ENCODE measurements around the gene BMP5.

BMP5 gene

DNA sequence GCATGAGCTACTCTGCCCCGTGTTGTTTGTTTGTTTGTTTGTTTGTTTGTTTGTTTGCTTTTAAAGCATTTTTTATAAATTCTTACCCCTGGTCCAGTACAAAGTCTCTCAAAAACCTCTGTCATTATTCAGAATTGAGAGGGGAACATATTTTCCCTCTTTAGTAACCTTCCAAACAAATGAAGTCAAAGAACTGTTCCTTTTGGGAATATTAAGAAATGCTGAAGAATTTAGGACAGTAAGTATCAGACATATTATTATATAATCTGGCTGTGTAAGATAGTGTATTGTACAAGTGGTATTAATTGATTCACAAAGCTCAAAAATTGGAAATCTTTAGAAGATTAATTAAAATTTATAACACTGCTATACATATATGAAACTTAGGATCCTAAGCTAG, 54.7 kb downstream of the BMP5 start:
- Histone ChIP-seq H4K20me1 (ENCODE audit: insufficient read depth, low read length, poor library complexity, severe bottlenecking) (no peaks in the 10 kb centered on the region), H3F3A (ENCODE audit: low read depth) (no peaks in the 10 kb centered on the region), H3K27me3 (ENCODE audit: insufficient read depth, low read length, poor library complexity, severe bottlenecking) (no peaks in the 10 kb centered on the region), H3K4me1 (ENCODE audit: insufficient read depth, low read length, poor library complexity, severe bottlenecking) (no peaks in the 10 kb centered on the region), H3K4me3 (ENCODE audit: low read length, poor library complexity, severe bottlenecking) (no peak overlapping the region), H3K36me3 (ENCODE audit: insufficient read depth, low read length) (no peaks in the 10 kb centered on the region), H2AFZ (ENCODE audit: low read length) (no peak overlapping the region), H3K9me3 (ENCODE audit: insufficient read depth, low read depth, low read length) (no peaks in the 10 kb centered on the region), H3K9me2 (replicated peaks; ENCODE audit: low read depth, low read length) (no peaks in the 10 kb centered on the region), H3K4me2 (ENCODE audit: low read depth, low read length, poor library complexity, severe bottlenecking) (no peak overlapping the region), H3K79me2 (ENCODE audit: insufficient read depth, low read length) (no peaks in the 10 kb centered on the region), H3K9ac (ENCODE audit: low read depth, low read length, poor library complexity, severe bottlenecking) (no peak overlapping the region)
- no peak for TF ChIP-seq EZH2phosphoT487 (IDR thresholded peaks at IDR 0.05; ENCODE audit: borderline replicate concordance)
- TF ChIP-seq, protein P1, sequence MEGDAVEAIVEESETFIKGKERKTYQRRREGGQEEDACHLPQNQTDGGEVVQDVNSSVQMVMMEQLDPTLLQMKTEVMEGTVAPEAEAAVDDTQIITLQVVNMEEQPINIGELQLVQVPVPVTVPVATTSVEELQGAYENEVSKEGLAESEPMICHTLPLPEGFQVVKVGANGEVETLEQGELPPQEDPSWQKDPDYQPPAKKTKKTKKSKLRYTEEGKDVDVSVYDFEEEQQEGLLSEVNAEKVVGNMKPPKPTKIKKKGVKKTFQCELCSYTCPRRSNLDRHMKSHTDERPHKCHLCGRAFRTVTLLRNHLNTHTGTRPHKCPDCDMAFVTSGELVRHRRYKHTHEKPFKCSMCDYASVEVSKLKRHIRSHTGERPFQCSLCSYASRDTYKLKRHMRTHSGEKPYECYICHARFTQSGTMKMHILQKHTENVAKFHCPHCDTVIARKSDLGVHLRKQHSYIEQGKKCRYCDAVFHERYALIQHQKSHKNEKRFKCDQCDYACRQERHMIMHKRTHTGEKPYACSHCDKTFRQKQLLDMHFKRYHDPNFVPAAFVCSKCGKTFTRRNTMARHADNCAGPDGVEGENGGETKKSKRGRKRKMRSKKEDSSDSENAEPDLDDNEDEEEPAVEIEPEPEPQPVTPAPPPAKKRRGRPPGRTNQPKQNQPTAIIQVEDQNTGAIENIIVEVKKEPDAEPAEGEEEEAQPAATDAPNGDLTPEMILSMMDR (conservative IDR thresholded peaks at IDR 0.05; ENCODE audit: low read length), result no peak

GRCh38 chr6:55819811-55820210, 55.6 kb downstream of the BMP5 start:
- H3K4me2 ChIP-seq (ENCODE audit: low read depth, low read length, poor library complexity, severe bottlenecking), result no peak overlapping the region
- H3K4me3 ChIP-seq (ENCODE audit: low read length, poor library complexity, severe bottlenecking), result no peak overlapping the region
- no peaks in the 10 kb centered on the region for H3K9me2 ChIP-seq (replicated peaks; ENCODE audit: low read depth, low read length)
- H3K9me3 ChIP-seq (ENCODE audit: insufficient read depth, low read depth, low read length), result no peaks in the 10 kb centered on the region
- no peaks in the 10 kb centered on the region for H3F3A ChIP-seq (ENCODE audit: low read depth)
- H2AFZ ChIP-seq (ENCODE audit: low read length), result no peak overlapping the region
- H4K20me1 ChIP-seq (ENCODE audit: insufficient read depth, low read length, poor library complexity, severe bottlenecking), result no peaks in the 10 kb centered on the region
- no peaks in the 10 kb centered on the region for H3K4me1 ChIP-seq (ENCODE audit: insufficient read depth, low read length, poor library complexity, severe bottlenecking)
- H3K36me3 ChIP-seq (ENCODE audit: insufficient read depth, low read length), result no peaks in the 10 kb centered on the region
- no peaks in the 10 kb centered on the region for H3K79me2 ChIP-seq (ENCODE audit: insufficient read depth, low read length)
- no peak overlapping the region for H3K9ac ChIP-seq (ENCODE audit: low read depth, low read length, poor library complexity, severe bottlenecking)
- H3K27me3 ChIP-seq (ENCODE audit: insufficient read depth, low read length, poor library complexity, severe bottlenecking), result no peaks in the 10 kb centered on the region
- no peak for TF ChIP-seq EZH2phosphoT487 (IDR thresholded peaks at IDR 0.05; ENCODE audit: borderline replicate concordance)
- TF ChIP-seq, protein P1 (conservative IDR thresholded peaks at IDR 0.05; ENCODE audit: low read length), result no peak

GRCh38 chr6:55818482-55818881, 56.9 kb downstream of the BMP5 start:
- Histone ChIP-seq H3K79me2 (ENCODE audit: insufficient read depth, low read length) (no peaks in the 10 kb centered on the region), H3K27me3 (ENCODE audit: insufficient read depth, low read length, poor library complexity, severe bottlenecking) (no peaks in the 10 kb centered on the region), H3K9me2 (replicated peaks; ENCODE audit: low read depth, low read length) (no peaks in the 10 kb centered on the region), H3K4me3 (ENCODE audit: low read length, poor library complexity, severe bottlenecking) (no peak overlapping the region), H3K9me3 (ENCODE audit: insufficient read depth, low read depth, low read length) (no peaks in the 10 kb centered on the region), H2AFZ (ENCODE audit: low read length) (no peak overlapping the region), H3K9ac (ENCODE audit: low read depth, low read length, poor library complexity, severe bottlenecking) (no peak overlapping the region), H3F3A (ENCODE audit: low read depth) (no peaks in the 10 kb centered on the region), H3K4me2 (ENCODE audit: low read depth, low read length, poor library complexity, severe bottlenecking) (no peak overlapping the region), H3K36me3 (ENCODE audit: insufficient read depth, low read length) (no peaks in the 10 kb centered on the region), H3K4me1 (ENCODE audit: insufficient read depth, low read length, poor library complexity, severe bottlenecking) (no peaks in the 10 kb centered on the region), H4K20me1 (ENCODE audit: insufficient read depth, low read length, poor library complexity, severe bottlenecking) (no peaks in the 10 kb centered on the region)
- TF ChIP-seq EZH2phosphoT487 (IDR thresholded peaks at IDR 0.05; ENCODE audit: borderline replicate concordance), result no peak
- TF ChIP-seq, protein P1 (conservative IDR thresholded peaks at IDR 0.05; ENCODE audit: low read length), result no peak
